Stimulated activated effector memory CD8-positive, alpha-beta T cell treated with anti-CD3 and anti-CD28 coated beads, Interleukin-12 subunit alpha, Interleukin-12 subunit beta, amount 100 ng/mL, for 72 hours (primary cell): ENCODE results near the gene CATSPERB.
"Not testable (repeated sequence)": the region's sequence is repeated elsewhere in the genome, so short reads cannot be mapped to it uniquely, and the experiment has no call there.

Experiments
- ATAC-seq: fragments of 150-1000 bp; cut with Tn5 transposase; 2 replicates; pipeline ENCODE4 v1.10.0; 2021
- DNase-seq, 2 donors: peaks; one replicate each; pipeline ENCODE4 v3.0.0; 2021 to 2022; ENCODE audit warnings: low spot score in 2 of 2
- H3K27ac Mint-ChIP-seq: one replicate; pipeline ENCODE4 v1.8.0; 2022; ENCODE audit warnings: mild to moderate bottlenecking, mixed read lengths
- H3K36me3 Mint-ChIP-seq: one replicate; pipeline ENCODE4 v1.8.0; 2022; ENCODE audit warnings: mild to moderate bottlenecking, mixed read lengths
- H3K4me1 Mint-ChIP-seq: one replicate; pipeline ENCODE4 v1.8.0; 2022; ENCODE audit warnings: mixed read lengths
- H3K4me3 Mint-ChIP-seq: one replicate; pipeline ENCODE4 v1.8.0; 2022; ENCODE audit warnings: mild to moderate bottlenecking, mixed read lengths
- H3K9me3 Mint-ChIP-seq: one replicate; pipeline ENCODE4 v1.8.0; 2022; ENCODE audit warnings: mixed read lengths

Gene CATSPERB

DNA sequence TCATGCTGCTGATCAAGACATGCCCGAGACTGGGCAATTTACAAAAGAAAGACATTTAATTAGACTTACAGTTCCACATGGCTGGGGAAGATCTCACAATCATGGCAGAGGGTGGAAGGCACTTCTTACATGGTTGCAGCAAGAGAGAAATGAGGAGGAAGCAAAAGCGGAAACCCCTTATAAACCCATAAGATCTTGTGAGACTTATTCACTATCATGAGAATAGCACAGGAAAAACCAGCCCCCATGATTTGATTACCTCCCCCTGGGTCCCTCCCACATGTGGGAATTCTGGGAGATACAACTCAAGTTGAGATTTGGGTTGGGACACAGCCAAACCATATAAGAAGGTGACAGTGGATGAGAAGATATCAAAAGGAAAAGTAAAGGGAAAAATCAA is 78.4 kb downstream of the CATSPERB start:
- DNase-seq (no peak), ATAC-seq (no peak)
- H3K4me3 Mint-ChIP-seq: no peak overlapping the region
- H3K27ac Mint-ChIP-seq: no peak overlapping the region
- no peaks in the 10 kb centered on the region for H3K36me3 Mint-ChIP-seq
- H3K9me3 Mint-ChIP-seq: no peaks in the 10 kb centered on the region
- no peaks in the 10 kb centered on the region for H3K4me1 Mint-ChIP-seq

DNA sequence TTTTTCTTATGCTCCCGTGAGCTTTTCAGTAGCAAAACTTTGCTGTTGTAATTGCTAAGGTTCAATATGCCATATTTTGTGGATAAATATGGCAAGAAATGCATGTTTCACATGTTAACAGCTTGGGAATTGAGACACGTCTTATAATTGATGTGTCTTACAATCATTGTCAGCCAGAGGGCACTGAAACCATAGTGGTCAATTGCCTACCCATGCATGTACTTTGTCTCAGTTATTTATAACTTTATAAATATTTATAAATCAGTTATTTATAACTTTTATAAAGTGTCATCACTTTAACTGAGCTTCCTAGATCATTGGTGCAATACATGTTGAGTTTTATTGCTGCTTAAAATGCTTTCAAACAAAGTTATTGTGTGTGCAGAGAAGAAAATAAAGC is 82.0 kb downstream of the CATSPERB start:
- DNase-seq (no peak), ATAC-seq (no peak)
- Mint-ChIP-seq H3K36me3 (no peaks in the 10 kb centered on the region), H3K27ac (no peak overlapping the region), H3K4me3 (no peak overlapping the region), H3K4me1 (peaks cover 6% of the 10 kb centered on the region), H3K9me3 (peaks cover 3% of the 10 kb centered on the region)

DNA sequence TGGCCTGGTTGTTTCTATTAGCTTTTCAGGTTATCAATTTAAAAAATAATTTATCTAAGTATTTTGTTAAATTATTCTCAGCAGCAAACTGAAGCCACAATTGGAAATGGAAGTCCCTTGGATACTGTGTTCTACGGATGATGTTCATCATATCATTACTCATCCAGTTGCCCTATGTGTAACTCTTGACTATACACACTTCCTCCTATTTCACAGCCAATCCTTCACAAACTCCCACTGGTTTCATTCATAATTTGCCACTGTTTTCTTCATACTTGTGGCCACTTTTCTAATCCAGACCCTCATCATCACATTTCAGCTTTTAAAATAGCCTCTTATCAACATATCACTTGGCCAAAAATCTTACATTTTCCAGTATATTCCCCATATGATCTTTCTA is 84.0 kb downstream of the CATSPERB start:
- H3K9me3 Mint-ChIP-seq: peaks cover 3% of the 10 kb centered on the region
- ATAC-seq: no peak
- peaks cover 6% of the 10 kb centered on the region for H3K4me1 Mint-ChIP-seq
- no peak overlapping the region for H3K4me3 Mint-ChIP-seq
- H3K36me3 Mint-ChIP-seq: no peaks in the 10 kb centered on the region
- no peak for DNase-seq
- no peak overlapping the region for H3K27ac Mint-ChIP-seq

DNA sequence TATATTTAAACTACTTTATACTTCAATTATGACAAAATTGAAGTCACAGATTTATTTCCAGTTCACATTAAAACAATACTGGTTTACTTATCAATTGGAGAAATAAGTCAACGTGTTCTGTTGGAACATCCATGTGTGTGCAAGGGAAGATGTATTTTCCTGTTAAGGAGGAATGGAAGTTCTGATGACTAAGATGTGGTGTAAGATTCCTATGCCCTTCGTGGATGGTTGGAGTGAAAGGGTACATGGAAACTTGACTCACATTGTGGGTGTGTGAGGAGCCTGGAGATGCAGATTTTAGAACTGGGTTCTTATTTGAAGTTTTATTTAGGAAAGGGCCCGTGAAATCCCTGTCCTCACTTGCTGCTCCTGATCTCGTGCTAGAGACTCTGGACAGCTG is 95.3 kb downstream of the CATSPERB start:
- Mint-ChIP-seq H3K36me3 (no peaks in the 10 kb centered on the region), H3K27ac (no peak overlapping the region), H3K9me3 (no peaks in the 10 kb centered on the region), H3K4me1 (no peaks in the 10 kb centered on the region), H3K4me3 (no peak overlapping the region)
- no peak for DNase-seq
- no peak for ATAC-seq

DNA sequence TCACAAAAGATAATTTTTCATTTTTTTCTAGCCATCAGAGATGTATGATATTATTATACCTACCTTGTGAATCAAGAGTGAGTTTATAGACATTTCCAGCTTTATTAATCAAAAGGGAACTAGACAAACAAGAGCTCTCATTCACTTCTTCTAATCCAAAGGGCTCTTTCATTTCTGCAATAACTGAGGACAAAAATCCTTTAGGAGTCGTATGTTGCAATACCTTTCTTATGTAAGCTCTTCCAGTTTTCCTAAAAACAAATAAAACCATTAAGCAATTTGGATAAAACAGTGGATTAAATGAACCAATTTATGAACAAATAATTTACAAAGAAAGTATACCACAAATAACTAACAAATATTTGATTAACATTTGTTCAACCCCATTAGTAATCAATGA is 107.1 kb downstream of the CATSPERB start:
- H3K9me3 Mint-ChIP-seq: no peaks in the 10 kb centered on the region
- DNase-seq: no peak
- ATAC-seq: no peak
- H3K36me3 Mint-ChIP-seq: no peaks in the 10 kb centered on the region
- no peak overlapping the region for H3K4me3 Mint-ChIP-seq
- no peak overlapping the region for H3K27ac Mint-ChIP-seq
- no peaks in the 10 kb centered on the region for H3K4me1 Mint-ChIP-seq

DNA sequence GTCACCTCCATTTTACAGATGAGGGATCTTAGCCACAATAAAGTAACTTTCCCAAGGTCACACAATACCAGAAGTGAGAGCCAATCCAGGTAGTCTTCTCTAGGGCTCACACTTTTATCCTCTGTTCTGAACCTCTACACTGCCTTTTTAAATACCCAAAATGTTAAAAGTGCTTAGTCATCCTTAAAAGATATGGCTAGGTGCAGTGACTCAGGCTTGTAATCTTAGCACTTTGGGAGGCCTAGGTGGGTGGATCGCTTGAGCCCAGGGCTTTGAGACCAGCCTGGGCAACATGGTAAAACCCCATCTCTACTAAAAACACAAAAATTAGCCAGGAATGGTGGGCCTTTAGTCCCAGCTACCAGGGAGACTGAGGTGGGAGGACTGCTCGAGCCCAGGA is 117.7 kb downstream of the CATSPERB start:
- H3K4me1 Mint-ChIP-seq: no peaks in the 10 kb centered on the region
- ATAC-seq (peak; percentile 24), DNase-seq (no peak)
- H3K9me3 Mint-ChIP-seq: no peaks in the 10 kb centered on the region
- no peaks in the 10 kb centered on the region for H3K36me3 Mint-ChIP-seq
- H3K27ac Mint-ChIP-seq: no peak overlapping the region
- H3K4me3 Mint-ChIP-seq: no peak overlapping the region

DNA sequence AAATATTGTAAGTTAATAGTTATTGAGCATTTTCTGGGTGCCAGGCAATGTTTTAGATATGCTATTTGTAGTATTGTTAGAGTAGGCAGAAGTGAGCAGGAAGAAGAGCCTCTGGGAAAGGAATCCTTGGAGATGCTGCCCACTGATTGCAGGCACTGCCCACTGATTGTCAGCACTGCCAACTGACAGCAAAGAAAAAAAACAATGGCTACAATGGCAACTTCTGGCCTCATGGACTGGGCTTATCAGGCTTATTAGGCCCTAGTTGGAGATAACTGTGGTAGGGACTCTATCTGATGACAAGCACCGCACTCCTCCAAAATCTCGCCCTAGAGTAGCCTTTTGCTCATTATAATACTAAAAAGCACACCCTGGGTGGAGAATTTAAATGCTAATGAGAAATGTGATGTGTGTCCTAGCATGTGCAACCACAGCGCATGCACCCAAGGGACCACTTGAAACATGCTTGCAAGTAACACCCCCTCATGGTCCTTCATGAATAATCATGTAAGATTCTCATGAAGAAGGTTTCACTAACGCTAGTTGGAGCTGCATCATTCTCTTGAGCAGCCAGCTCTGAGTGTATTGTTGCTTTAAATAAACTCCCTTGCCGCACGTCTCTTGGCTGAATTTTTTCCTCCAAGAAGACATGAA is 118.3 kb downstream of the CATSPERB start:
- no peaks in the 10 kb centered on the region for H3K4me1 Mint-ChIP-seq
- DNase-seq: no peak
- no peak for ATAC-seq
- no peak overlapping the region for H3K27ac Mint-ChIP-seq
- no peak overlapping the region for H3K4me3 Mint-ChIP-seq
- no peaks in the 10 kb centered on the region for H3K9me3 Mint-ChIP-seq
- no peaks in the 10 kb centered on the region for H3K36me3 Mint-ChIP-seq

DNA sequence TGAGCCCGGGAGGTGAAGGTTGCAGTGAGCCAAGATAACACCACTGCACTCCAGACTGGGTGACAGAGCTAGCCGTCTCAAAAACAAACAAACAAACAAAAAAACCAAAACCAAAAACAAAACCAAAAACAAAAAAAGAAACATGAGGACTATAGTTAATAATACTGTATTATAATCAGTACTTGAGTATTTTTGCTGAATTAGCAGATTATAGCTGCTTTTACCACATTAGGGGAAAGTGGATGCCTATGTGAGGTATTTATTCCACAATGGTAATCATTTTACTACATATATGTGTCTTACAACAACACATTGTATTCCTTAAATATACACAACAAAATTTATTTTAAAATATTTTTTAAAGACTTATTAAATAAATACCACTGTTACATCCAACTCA is 120.4 kb downstream of the CATSPERB start:
- DNase-seq: no peak
- Mint-ChIP-seq H3K4me3 (no peak overlapping the region), H3K27ac (no peak overlapping the region)

DNA sequence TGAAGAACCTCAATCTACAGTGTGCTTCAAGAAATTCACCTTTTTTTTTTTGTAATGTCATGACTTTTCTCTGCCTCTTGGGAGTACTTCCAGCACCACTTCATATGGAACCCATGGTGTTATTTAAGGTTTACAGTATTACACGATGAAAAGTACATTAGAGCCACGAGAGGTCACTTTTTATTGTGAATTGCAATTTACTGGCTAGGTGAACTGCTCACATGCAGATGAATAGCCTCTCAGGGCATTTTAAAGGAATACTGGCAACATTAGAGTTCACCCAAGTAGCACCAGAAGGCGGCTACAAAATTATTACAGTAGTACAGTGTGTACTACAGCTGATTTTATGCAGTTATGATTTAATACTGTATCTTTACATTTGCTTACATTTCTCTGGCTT is 122.7 kb downstream of the CATSPERB start:
- H3K4me1 Mint-ChIP-seq: no peaks in the 10 kb centered on the region
- ATAC-seq (no peak), DNase-seq (no peak)
- no peaks in the 10 kb centered on the region for H3K36me3 Mint-ChIP-seq
- no peaks in the 10 kb centered on the region for H3K9me3 Mint-ChIP-seq
- no peak overlapping the region for H3K4me3 Mint-ChIP-seq
- H3K27ac Mint-ChIP-seq: no peak overlapping the region

More for the DNA sequence above, 120.4 kb downstream of the CATSPERB start:
- H3K36me3 Mint-ChIP-seq: no peaks in the 10 kb centered on the region
- no peak for ATAC-seq
- H3K9me3 Mint-ChIP-seq: no peaks in the 10 kb centered on the region
- no peaks in the 10 kb centered on the region for H3K4me1 Mint-ChIP-seq

DNA sequence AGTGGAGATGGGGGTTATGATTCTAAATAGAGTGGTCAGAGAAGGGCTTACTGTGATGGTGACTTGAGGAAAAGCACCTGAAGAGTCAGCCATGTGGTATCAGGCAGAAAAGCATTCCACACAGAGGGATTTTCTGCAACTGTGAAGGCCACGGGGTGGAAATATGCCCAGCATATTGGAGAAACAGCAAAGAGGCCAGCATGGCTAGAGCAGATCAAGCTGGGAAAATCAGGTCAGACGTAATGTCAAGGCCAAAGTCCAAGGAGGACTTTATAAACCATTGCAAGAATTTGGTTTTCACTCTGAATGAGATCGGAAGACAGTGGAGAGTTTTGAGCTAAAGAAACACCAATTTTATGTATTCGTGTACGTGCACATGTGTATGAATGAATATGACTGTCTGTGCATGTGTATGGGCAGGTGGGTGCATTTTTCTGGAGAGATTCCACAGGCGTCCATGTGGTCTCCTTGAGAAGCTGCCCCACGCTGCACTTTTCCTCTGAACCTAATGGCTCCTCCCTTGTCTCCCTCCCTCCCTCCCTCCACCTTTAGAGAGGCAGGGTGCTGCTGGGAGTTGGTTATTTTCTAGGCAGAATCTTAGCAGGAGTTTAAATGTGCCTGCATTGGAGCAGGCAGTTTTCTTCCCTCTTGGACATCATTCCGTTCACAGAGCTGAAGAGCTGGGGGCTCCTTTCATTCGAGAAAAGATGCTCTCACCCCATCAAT is 124.4 kb downstream of the CATSPERB start:
- DNase-seq (no peak), ATAC-seq (no peak)

DNA sequence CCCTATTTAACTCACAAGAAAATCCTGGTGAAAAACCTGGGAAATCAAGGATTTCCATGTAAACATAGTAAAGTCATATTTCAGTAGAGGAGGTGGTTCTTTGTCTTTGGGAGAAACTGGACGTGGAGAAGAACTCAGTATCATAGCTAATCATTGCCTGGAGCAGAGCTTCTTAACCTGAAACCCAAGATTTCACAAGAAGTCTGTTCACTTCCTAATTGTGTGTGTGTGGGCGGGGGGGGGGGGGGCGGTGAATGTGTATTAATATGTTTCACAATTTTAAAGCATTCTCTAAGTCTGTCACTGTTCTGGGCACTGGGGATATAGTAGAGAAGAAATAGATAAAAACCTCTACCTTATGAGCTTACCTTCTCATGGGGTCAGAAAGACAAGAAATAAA is 125.0 kb downstream of the CATSPERB start:
- ATAC-seq: no peak
- Mint-ChIP-seq H3K4me3 (no peak overlapping the region), H3K27ac (no peak overlapping the region), H3K9me3 (no peaks in the 10 kb centered on the region), H3K4me1 (no peaks in the 10 kb centered on the region), H3K36me3 (no peaks in the 10 kb centered on the region)
- no peak for DNase-seq

More for the DNA sequence above, 124.4 kb downstream of the CATSPERB start:
- H3K4me3 Mint-ChIP-seq: no peak overlapping the region
- no peaks in the 10 kb centered on the region for H3K9me3 Mint-ChIP-seq
- H3K27ac Mint-ChIP-seq: no peak overlapping the region
- H3K4me1 Mint-ChIP-seq: no peaks in the 10 kb centered on the region
- no peaks in the 10 kb centered on the region for H3K36me3 Mint-ChIP-seq

DNA sequence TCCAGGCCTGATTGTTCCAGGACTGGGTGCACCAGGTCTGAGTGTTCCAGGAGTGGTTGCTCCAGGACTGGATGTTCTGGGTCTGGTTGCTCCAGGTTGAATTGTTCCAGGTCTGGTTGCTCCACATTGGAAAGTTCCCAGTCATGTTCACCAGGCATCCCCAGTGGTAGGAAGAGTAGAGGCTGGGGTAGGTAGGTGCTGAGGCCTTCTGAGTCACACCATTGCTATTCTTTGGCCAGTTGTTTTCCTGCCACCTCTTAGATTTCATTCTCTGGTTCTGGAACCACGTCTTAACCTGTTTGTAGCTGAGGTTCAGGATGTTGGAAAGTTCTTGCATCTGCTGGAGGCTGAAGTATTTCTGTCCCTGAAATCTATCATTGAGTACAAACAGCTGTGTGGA is 127.3 kb downstream of the CATSPERB start:
- H3K4me3 Mint-ChIP-seq, DNase-seq, H3K9me3 Mint-ChIP-seq, H3K4me1 Mint-ChIP-seq, H3K27ac Mint-ChIP-seq, ATAC-seq, H3K36me3 Mint-ChIP-seq: not testable (repeated sequence)

DNA sequence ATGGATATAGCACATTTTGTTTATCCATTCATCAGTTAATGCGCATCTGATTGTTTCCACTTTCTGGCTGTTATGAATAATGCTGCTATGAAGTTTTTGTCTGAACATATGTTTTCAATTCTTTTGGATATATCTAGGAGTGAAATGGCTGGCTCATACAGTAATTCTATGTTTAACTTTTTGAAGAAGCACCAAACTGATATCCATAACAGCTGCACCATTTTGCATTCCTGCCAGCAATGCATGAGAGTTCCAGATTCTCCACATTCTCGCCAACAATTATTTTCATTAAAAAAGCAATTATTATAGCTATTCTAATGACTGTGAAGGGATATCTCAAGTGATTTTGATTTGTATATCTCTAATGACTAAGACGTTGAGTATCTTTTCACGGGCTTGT is 131.9 kb downstream of the CATSPERB start:
- no peak overlapping the region for H3K4me3 Mint-ChIP-seq
- no peak for DNase-seq
- no peak overlapping the region for H3K27ac Mint-ChIP-seq
- no peaks in the 10 kb centered on the region for H3K9me3 Mint-ChIP-seq
- no peaks in the 10 kb centered on the region for H3K36me3 Mint-ChIP-seq
- ATAC-seq: no peak
- H3K4me1 Mint-ChIP-seq: no peaks in the 10 kb centered on the region

DNA sequence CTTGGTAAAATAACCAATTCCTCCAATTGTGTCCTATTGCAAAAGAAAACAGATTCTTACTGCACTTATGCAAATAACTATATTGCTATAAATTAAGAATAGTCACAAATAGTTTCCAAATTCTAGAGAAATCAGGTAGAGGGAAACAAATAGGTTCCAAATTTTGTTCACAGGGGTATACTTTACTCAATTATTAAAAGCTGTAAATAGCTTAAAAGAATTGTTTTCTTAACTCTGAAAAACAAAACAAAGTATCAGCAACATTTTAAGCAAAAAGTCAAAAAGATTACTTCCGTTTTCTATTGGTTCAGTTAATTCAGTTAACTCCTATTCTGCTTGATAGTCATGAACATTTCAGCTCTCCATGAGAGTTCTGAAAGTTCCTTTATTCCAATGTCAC is 136.2 kb downstream of the CATSPERB start:
- DNase-seq: no peak
- no peak overlapping the region for H3K4me3 Mint-ChIP-seq

DNA sequence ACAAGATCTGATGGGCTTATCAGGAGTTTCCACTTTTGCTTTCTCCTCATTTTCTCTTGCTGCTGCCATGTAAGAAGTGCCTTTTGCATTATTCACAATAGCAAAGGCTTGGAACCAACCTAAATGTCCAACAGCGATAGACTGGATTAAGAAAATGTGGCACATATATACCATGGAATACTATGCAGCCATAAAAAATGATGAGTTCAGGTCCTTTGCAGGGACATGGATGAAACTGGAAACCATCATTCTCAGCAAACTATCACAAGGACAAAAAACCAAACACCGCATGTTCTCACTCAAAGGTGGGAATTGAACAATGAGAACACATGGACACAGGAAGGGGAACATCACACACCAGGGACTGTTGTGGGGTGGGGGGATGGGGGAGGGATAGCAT is 137.9 kb downstream of the CATSPERB start:
- not testable (repeated sequence) for H3K36me3 Mint-ChIP-seq, H3K4me3 Mint-ChIP-seq, H3K27ac Mint-ChIP-seq, H3K9me3 Mint-ChIP-seq, ATAC-seq, H3K4me1 Mint-ChIP-seq, DNase-seq

More for the DNA sequence above, 136.2 kb downstream of the CATSPERB start:
- no peaks in the 10 kb centered on the region for H3K36me3 Mint-ChIP-seq
- no peak for ATAC-seq
- no peaks in the 10 kb centered on the region for H3K4me1 Mint-ChIP-seq
- H3K27ac Mint-ChIP-seq: no peak overlapping the region
- H3K9me3 Mint-ChIP-seq: peaks cover 3% of the 10 kb centered on the region

DNA sequence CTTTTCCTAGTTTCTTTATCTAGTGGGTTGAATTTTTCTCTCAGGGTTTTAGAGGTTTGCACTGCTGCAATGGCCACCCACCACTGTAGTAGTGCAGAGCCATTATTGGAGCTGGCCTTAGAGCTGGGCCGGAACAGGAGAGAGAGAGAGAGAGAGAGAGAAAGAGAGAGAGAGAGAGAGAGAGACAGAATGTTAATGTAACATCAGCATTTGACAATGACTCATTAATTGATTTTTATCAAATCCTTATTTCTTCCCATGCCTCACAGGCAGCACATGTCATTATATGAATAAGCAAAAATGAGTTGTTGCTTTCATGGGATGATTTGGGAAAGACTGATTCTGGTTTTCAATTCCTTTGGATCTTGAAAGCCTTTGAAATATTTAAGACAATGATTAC is 145.5 kb downstream of the CATSPERB start:
- H3K27ac Mint-ChIP-seq: no peak overlapping the region
- H3K36me3 Mint-ChIP-seq: no peaks in the 10 kb centered on the region
- DNase-seq: no peak
- H3K9me3 Mint-ChIP-seq: peaks cover 12% of the 10 kb centered on the region
- no peak for ATAC-seq
- H3K4me3 Mint-ChIP-seq: no peak overlapping the region
- H3K4me1 Mint-ChIP-seq: no peaks in the 10 kb centered on the region
